ENCODE results near the gene CTCF.
A peak's percentile ranks its signal among the peaks of the same experiment; 100 is the strongest.

Gene CTCF

GRCh38 chr16:67548265-67549126 lies 13.8 kb upstream of the CTCF start:
- DNase-seq (ENCODE audit: low read depth in 3 of 3), result no peak

GRCh38 chr16:67549240-67549639 lies 13.1 kb upstream of the CTCF start:
- no peak for DNase-seq (ENCODE audit: low read depth in 3 of 3)

GRCh38 chr16:67549936-67550335 lies 12.4 kb upstream of the CTCF start:
- DNase-seq (ENCODE audit: low read depth in 3 of 3), result no peak

GRCh38 chr16:67551091-67551490 lies 11.2 kb upstream of the CTCF start:
- DNase-seq (ENCODE audit: low read depth in 3 of 3), result no peak

- DNase-seq (ENCODE audit: low read depth in 3 of 3), result no peak
Measured at GRCh38 chr16:67551972-67552371, 10.4 kb upstream of the CTCF start.

- DNase-seq (ENCODE audit: low read depth in 3 of 3), result no peak
Measured at GRCh38 chr16:67552476-67552875, 9.8 kb upstream of the CTCF start.

- DNase-seq (ENCODE audit: low read depth in 3 of 3), result no peak
Measured at GRCh38 chr16:67555795-67556212, 6.5 kb upstream of the CTCF start.

- no peak for DNase-seq (ENCODE audit: low read depth in 3 of 3)
Measured at GRCh38 chr16:67558859-67559258, 3.5 kb upstream of the CTCF start.

- DNase-seq (ENCODE audit: low read depth in 3 of 3), result no peak
Measured at GRCh38 chr16:67560827-67561342, 1.4 kb upstream of the CTCF start.

GRCh38 chr16:67561501-67561823 lies 864 bp upstream of the CTCF start:
- DNase-seq (ENCODE audit: low read depth in 3 of 3), result no peak

GRCh38 chr16:67561824-67562525 lies 351 bp upstream of the CTCF start:
- peak; percentile 94 to 98 (median 97) for DNase-seq (ENCODE audit: low read depth in 3 of 3)

- peak in 2 of 3 donors; percentile 28 to 29 for DNase-seq (ENCODE audit: low read depth in 3 of 3)
Measured at GRCh38 chr16:67562918-67563707, 787 bp downstream of the CTCF start.

GRCh38 chr16:67563708-67564468 lies 1.6 kb downstream of the CTCF start:
- DNase-seq (ENCODE audit: low read depth in 3 of 3), result no peak

- no peak for DNase-seq (ENCODE audit: low read depth in 3 of 3)
Measured at GRCh38 chr16:67565470-67566100, 3.3 kb downstream of the CTCF start.

- no peak for DNase-seq (ENCODE audit: low read depth in 3 of 3)
Measured at GRCh38 chr16:67571464-67571863, 9.1 kb downstream of the CTCF start.

GRCh38 chr16:67571981-67572431 lies 9.7 kb downstream of the CTCF start:
- no peak for DNase-seq (ENCODE audit: low read depth in 3 of 3)

- no peak for DNase-seq (ENCODE audit: low read depth in 3 of 3)
Measured at GRCh38 chr16:67579686-67580085, 17.4 kb downstream of the CTCF start.

GRCh38 chr16:67580202-67580601 lies 17.9 kb downstream of the CTCF start:
- no peak for DNase-seq (ENCODE audit: low read depth in 3 of 3)

GRCh38 chr16:67593288-67593687 lies 31.0 kb downstream of the CTCF start:
- DNase-seq (ENCODE audit: low read depth in 3 of 3), result no peak

- DNase-seq (ENCODE audit: low read depth in 3 of 3), result no peak
Measured at GRCh38 chr16:67593701-67594100, 31.4 kb downstream of the CTCF start.

Measured in stimulated activated CD4-positive, alpha-beta T cell treated with anti-CD3 and anti-CD28 coated beads, TNF-alpha, amount 100 ng/mL, for 48 hours (primary cell).